K562 (cell line): ENCODE data around the gene RHOBTB3. TPM values are rescaled to one million over a fixed set of nuclear protein-coding genes. Genes with fewer than 3 reads are reported as not detected.

Experiments
- ATF7 ChIP-seq: fragments of 450-650 bp; IDR thresholded peaks from 2 replicates; pipeline ENCODE4 v1.7.1; 2014; ENCODE audit warnings: mild to moderate bottlenecking, moderate library complexity
- CHD4 ChIP-seq: fragments of 200-600 bp; sonication (generic); IDR thresholded peaks from 3 replicates; pipeline ENCODE4 v1.6.1; 2012; ENCODE audit warnings: low read depth, mild to moderate bottlenecking, mixed read lengths, low read length, inconsistent platforms; ENCODE audit not compliant: insufficient read depth, insufficient replicate concordance, poor library complexity, severe bottlenecking
- GTF2A2 ChIP-seq: IDR thresholded peaks from 2 replicates; pipeline ENCODE4 v1.6.1; 2016; ENCODE audit warnings: mild to moderate bottlenecking, missing genetic modification characterization, missing compliant biosample characterization
- IFI16 ChIP-seq: fragments of 250-450 bp; sonication (Bioruptor Pico); IDR thresholded peaks from 2 replicates; pipeline ENCODE4 v2.1.2; 2022; ENCODE audit warnings: mild to moderate bottlenecking, inconsistent platforms
- KDM1A ChIP-seq, 2 experiments: fragments of 450-650 bp; IDR thresholded peaks; 2 replicates each; pipeline ENCODE4 v1.6.1; 2016; ENCODE audit warnings: mild to moderate bottlenecking in 2 of 2
- OTX1 ChIP-seq: fragments of 450-650 bp; formaldehyde crosslinking; IDR thresholded peaks from 2 replicates; pipeline ENCODE4 v1.4.0; 2022; ENCODE audit warnings: mild to moderate bottlenecking
- PCBP1 ChIP-seq: fragments of 200-400 bp; formaldehyde crosslinking; IDR thresholded peaks from 2 replicates; pipeline ENCODE4 v1.6.1; 2018; ENCODE audit warnings: mild to moderate bottlenecking, low read depth, low read length; ENCODE audit not compliant: poor library complexity, severe bottlenecking
- RBM14 ChIP-seq: fragments of 200-400 bp; formaldehyde crosslinking; IDR thresholded peaks from 2 replicates; pipeline ENCODE4 v1.6.1; 2018; ENCODE audit warnings: low read depth, mild to moderate bottlenecking, low read length, moderate library complexity, borderline replicate concordance; ENCODE audit not compliant: insufficient read depth
- RFX5 ChIP-seq: IDR thresholded peaks from 2 replicates; pipeline ENCODE4 v1.6.1; 2011; ENCODE audit warnings: low read depth, mild to moderate bottlenecking, improper control_type of control experiment, low read length
- ZNF175 ChIP-seq: fragments of 200-800 bp; sonication (Bioruptor generic); IDR thresholded peaks from 2 replicates; pipeline ENCODE4 v1.6.1; 2016; ENCODE audit warnings: low read depth, mild to moderate bottlenecking, missing genetic modification characterization, missing compliant biosample characterization
- polyA plus RNA-seq, 8 experiments: library from polyadenylated mRNA; depleted of rRNA in 4 of 8; stranded (reverse) in 5 of 8; unstranded in 3 of 8; fragments of >200 nt; fragmentation: Nextera tagmentation in 2 of 8; fragmentation: Illumina TruSeq in 1 of 8; extraction: Ambion mirVana in 2 of 8; extraction: Trizol in 1 of 8; gene quantifications; 2 replicates each; pipeline versions ENCODE4 v1.2.1 to v1.2.3, GENCODE V29; 2011 to 2014; ENCODE audit warnings: inconsistent platforms in 1 of 8, missing spikeins in 1 of 8
- total RNA-seq, 7 experiments: library from RNA; depleted of rRNA in 6 of 7; stranded (reverse); fragments of >200 nt in 6 of 7; fragmentation: Illumina TruSeq in 2 of 7; extraction: Trizol in 2 of 7; gene quantifications; 2 replicates each; pipeline versions ENCODE4 v1.2.1 to v1.2.3, GENCODE V29; 2011 to 2021; ENCODE audit warnings: low replicate concordance in 1 of 7
- TF ChIP-seq, protein P1 (sequence below): sonication (generic); formaldehyde crosslinking; IDR thresholded peaks from 2 replicates; pipeline ENCODE4 v1.8.1; 2022; ENCODE audit warnings: missing genetic modification reagents
- TF ChIP-seq, protein P2 (sequence below), 2 experiments: IDR thresholded peaks; 2 replicates each; pipeline ENCODE4 v1.6.1; 2011; ENCODE audit warnings: borderline replicate concordance in 1 of 2, control low read depth in 1 of 2, low read depth in 1 of 2, low read length in 1 of 2, mild to moderate bottlenecking in 1 of 2, mixed read lengths in 1 of 2, moderate library complexity in 1 of 2; ENCODE audit not compliant: insufficient read depth in 1 of 2, insufficient read length in 1 of 2, poor library complexity in 1 of 2, severe bottlenecking in 1 of 2; ENCODE audit errors: extremely low read depth in 1 of 2
- TF ChIP-seq, protein P3 (sequence below), 2 experiments: fragments of 450-650 bp in 1 of 2; sonication (generic) in 1 of 2; formaldehyde crosslinking; conservative IDR thresholded peaks; 2 replicates each; pipeline versions ENCODE4 v1.4.0 to v1.8.1; 2020 to 2022; ENCODE audit warnings: mild to moderate bottlenecking in 1 of 2, missing genetic modification reagents in 1 of 2
- TF ChIP-seq, protein P4 (sequence below): fragments of 250-450 bp; sonication (Bioruptor Pico); IDR thresholded peaks from 2 replicates; pipeline ENCODE4 v1.9.0; 2021; ENCODE audit warnings: mild to moderate bottlenecking, inconsistent platforms
- TF ChIP-seq, protein P5 (sequence below): sonication (generic); formaldehyde crosslinking; IDR thresholded peaks from 2 replicates; pipeline ENCODE4 v1.8.1; 2023; ENCODE audit warnings: mild to moderate bottlenecking, missing genetic modification reagents
- TF ChIP-seq, protein P6 (sequence below): sonication (generic); formaldehyde crosslinking; IDR thresholded peaks from 2 replicates; pipeline ENCODE4 v1.5.0; 2020; ENCODE audit warnings: missing genetic modification reagents

RHOBTB3 gene
- total and polyA plus RNA-seq, 9 of the 15 experiments (the other 6 are each of a cell fraction or from before 2014, with no cell fraction given): 39.7 to 143 (median 115) TPM

DNA sequence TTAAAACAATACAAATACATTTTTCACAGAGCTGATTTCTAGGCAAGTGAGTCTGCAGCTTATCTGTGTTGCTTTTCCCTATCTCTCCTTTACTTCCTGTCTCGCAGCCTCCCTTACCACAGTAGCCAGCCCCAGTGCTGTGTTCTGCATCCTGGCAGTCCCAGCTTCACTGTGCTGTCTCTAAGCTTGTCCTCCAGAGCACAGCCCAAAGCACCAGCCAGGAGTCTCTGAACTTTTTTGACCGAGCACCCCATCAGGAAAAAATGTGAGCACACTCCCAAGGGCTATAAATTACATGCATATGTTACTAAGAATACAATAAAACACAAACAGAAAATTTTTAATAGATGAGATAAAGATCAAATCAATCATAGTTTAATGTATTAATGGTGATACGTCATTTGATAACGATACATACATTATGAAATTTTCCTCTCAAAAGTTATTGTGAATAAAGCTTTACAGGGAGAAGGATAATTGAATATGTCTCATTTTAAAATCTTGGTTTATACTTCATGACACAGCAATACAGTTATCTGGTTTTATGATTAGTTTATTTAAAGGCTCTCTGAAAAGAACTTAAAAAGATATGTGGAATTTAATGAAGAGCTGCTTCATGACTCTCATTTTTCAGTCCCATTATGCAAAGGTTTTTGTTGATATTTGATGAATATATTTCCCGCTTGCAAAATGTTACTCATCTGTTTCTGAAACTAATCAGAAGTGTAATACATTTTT lies 7.3 kb upstream of the RHOBTB3 start (continued):
- TF ChIP-seq, protein P1, sequence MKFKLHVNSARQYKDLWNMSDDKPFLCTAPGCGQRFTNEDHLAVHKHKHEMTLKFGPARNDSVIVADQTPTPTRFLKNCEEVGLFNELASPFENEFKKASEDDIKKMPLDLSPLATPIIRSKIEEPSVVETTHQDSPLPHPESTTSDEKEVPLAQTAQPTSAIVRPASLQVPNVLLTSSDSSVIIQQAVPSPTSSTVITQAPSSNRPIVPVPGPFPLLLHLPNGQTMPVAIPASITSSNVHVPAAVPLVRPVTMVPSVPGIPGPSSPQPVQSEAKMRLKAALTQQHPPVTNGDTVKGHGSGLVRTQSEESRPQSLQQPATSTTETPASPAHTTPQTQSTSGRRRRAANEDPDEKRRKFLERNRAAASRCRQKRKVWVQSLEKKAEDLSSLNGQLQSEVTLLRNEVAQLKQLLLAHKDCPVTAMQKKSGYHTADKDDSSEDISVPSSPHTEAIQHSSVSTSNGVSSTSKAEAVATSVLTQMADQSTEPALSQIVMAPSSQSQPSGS (CRISPR knock-in tag): no peak
- no peak for TF ChIP-seq RFX5
- TF ChIP-seq, protein P2, sequence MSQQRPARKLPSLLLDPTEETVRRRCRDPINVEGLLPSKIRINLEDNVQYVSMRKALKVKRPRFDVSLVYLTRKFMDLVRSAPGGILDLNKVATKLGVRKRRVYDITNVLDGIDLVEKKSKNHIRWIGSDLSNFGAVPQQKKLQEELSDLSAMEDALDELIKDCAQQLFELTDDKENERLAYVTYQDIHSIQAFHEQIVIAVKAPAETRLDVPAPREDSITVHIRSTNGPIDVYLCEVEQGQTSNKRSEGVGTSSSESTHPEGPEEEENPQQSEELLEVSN (IDR thresholded peaks at IDR 0.05; ENCODE audit: borderline replicate concordance in 1 of 2, extremely low read depth in 1 of 2, insufficient read depth in 1 of 2, insufficient read length in 1 of 2, low read depth in 1 of 2, low read length in 1 of 2, poor library complexity in 1 of 2, severe bottlenecking in 1 of 2): no peak
- TF ChIP-seq, protein P3, sequence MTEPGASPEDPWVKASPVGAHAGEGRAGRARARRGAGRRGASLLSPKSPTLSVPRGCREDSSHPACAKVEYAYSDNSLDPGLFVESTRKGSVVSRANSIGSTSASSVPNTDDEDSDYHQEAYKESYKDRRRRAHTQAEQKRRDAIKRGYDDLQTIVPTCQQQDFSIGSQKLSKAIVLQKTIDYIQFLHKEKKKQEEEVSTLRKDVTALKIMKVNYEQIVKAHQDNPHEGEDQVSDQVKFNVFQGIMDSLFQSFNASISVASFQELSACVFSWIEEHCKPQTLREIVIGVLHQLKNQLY (CRISPR knock-in tag; conservative IDR thresholded peaks at IDR 0.05): no peak
- TF ChIP-seq PCBP1: no peak
- 0 out of 2 replicates have a peak, but pooled peaks have one; percentile 47 for TF ChIP-seq OTX1 (CRISPR knock-in tag)
- no peak for TF ChIP-seq CHD4
- TF ChIP-seq, protein P4, sequence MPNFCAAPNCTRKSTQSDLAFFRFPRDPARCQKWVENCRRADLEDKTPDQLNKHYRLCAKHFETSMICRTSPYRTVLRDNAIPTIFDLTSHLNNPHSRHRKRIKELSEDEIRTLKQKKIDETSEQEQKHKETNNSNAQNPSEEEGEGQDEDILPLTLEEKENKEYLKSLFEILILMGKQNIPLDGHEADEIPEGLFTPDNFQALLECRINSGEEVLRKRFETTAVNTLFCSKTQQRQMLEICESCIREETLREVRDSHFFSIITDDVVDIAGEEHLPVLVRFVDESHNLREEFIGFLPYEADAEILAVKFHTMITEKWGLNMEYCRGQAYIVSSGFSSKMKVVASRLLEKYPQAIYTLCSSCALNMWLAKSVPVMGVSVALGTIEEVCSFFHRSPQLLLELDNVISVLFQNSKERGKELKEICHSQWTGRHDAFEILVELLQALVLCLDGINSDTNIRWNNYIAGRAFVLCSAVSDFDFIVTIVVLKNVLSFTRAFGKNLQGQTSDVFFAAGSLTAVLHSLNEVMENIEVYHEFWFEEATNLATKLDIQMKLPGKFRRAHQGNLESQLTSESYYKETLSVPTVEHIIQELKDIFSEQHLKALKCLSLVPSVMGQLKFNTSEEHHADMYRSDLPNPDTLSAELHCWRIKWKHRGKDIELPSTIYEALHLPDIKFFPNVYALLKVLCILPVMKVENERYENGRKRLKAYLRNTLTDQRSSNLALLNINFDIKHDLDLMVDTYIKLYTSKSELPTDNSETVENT: no peak
- TF ChIP-seq, protein P5, sequence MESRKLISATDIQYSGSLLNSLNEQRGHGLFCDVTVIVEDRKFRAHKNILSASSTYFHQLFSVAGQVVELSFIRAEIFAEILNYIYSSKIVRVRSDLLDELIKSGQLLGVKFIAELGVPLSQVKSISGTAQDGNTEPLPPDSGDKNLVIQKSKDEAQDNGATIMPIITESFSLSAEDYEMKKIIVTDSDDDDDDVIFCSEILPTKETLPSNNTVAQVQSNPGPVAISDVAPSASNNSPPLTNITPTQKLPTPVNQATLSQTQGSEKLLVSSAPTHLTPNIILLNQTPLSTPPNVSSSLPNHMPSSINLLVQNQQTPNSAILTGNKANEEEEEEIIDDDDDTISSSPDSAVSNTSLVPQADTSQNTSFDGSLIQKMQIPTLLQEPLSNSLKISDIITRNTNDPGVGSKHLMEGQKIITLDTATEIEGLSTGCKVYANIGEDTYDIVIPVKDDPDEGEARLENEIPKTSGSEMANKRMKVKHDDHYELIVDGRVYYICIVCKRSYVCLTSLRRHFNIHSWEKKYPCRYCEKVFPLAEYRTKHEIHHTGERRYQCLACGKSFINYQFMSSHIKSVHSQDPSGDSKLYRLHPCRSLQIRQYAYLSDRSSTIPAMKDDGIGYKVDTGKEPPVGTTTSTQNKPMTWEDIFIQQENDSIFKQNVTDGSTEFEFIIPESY (CRISPR knock-in tag): no peak
- peak in 1 of 2 experiments; percentile 27; a peak in 2 of 4 replicates for TF ChIP-seq KDM1A (IDR thresholded peaks at IDR 0.05)
- no peak for TF ChIP-seq IFI16
- TF ChIP-seq RBM14: no peak
- TF ChIP-seq GTF2A2: no peak
- TF ChIP-seq, protein P6, sequence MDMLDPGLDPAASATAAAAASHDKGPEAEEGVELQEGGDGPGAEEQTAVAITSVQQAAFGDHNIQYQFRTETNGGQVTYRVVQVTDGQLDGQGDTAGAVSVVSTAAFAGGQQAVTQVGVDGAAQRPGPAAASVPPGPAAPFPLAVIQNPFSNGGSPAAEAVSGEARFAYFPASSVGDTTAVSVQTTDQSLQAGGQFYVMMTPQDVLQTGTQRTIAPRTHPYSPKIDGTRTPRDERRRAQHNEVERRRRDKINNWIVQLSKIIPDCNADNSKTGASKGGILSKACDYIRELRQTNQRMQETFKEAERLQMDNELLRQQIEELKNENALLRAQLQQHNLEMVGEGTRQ (CRISPR knock-in tag): no peak
- TF ChIP-seq ZNF175 (CRISPR knock-in tag): no peak
- peak; percentile 31; the same call in 1 of the 2 replicates for TF ChIP-seq ATF7
